Subcutaneous abdominal adipose tissue (tissue), 5 donors: ENCODE data around the gene NXN.

Experiments used
- H3K27ac ChIP-seq: one replicate; pipeline ENCODE4 v1.7.0; 2013; ENCODE audit warnings: low read depth, mild to moderate bottlenecking, inconsistent platforms, low read length, moderate library complexity
- H3K27me3 ChIP-seq, 5 donors: one replicate each; pipeline ENCODE4 v1.7.0; 2013; ENCODE audit warnings: low read length in 5 of 5, inconsistent platforms in 1 of 5; ENCODE audit not compliant: control insufficient read depth in 5 of 5, insufficient read depth in 4 of 5
- H3K36me3 ChIP-seq, 5 donors: one replicate each; pipeline ENCODE4 v1.7.0; 2013; ENCODE audit warnings: low read length in 5 of 5; ENCODE audit not compliant: control insufficient read depth in 5 of 5, insufficient read depth in 5 of 5
- H3K4me1 ChIP-seq, 5 donors: one replicate each; pipeline ENCODE4 v1.7.0; 2013; ENCODE audit warnings: low read length in 5 of 5, mild to moderate bottlenecking in 3 of 5, moderate library complexity in 1 of 5; ENCODE audit not compliant: control insufficient read depth in 5 of 5, insufficient read depth in 5 of 5
- H3K4me3 ChIP-seq, 5 donors: one replicate each; pipeline ENCODE4 v1.7.0; 2013; ENCODE audit warnings: low read length in 5 of 5, low read depth in 1 of 5
- H3K9ac ChIP-seq, 5 donors: one replicate each; pipeline ENCODE4 v1.7.0; 2013; ENCODE audit warnings: low read length in 5 of 5, mild to moderate bottlenecking in 4 of 5, moderate library complexity in 3 of 5
- H3K9me3 ChIP-seq, 5 donors: one replicate each; pipeline ENCODE4 v1.7.0; 2013; ENCODE audit warnings: low read length in 5 of 5; ENCODE audit not compliant: control insufficient read depth in 5 of 5
- donor health status: healthy.
- donor health status: healthy.
- donor health status: healthy.
- donor health status: healthy.
- donor health status: healthy.

Gene NXN

GRCh38 chr17:1013729-1014090 lies 34.1 kb upstream of the NXN start:
- Histone ChIP-seq H3K27me3 (no peaks in the 10 kb centered on the region), H3K36me3 (peaks cover 0 to 51% (median 33%) of the 10 kb centered on the region in 5 donors), H3K27ac (no peak overlapping the region), H3K4me3 (no peak overlapping the region), H3K4me1 (peaks cover 0 to 14% (median 13%) of the 10 kb centered on the region in 5 donors), H3K9ac (no peak overlapping the region), H3K9me3 (no peaks in the 10 kb centered on the region)

GRCh38 chr17:1012823-1013728 lies 33.5 kb upstream of the NXN start:
- Histone ChIP-seq H3K27ac (no peak overlapping the region), H3K4me3 (no peak overlapping the region), H3K9me3 (no peaks in the 10 kb centered on the region), H3K9ac (no peak overlapping the region), H3K4me1 (peaks cover 4 to 21% (median 19%) of the 10 kb centered on the region in 5 donors), H3K27me3 (no peaks in the 10 kb centered on the region), H3K36me3 (peaks cover 0 to 52% (median 35%) of the 10 kb centered on the region in 5 donors)

- H3K36me3 ChIP-seq: peaks cover 0 to 61% (median 39%) of the 10 kb centered on the region in 5 donors
- no peaks in the 10 kb centered on the region for H3K27me3 ChIP-seq
- no peak overlapping the region for H3K9ac ChIP-seq
- H3K9me3 ChIP-seq: no peaks in the 10 kb centered on the region
- peaks cover 4 to 31% (median 30%) of the 10 kb centered on the region in 5 donors for H3K4me1 ChIP-seq
- H3K27ac ChIP-seq: no peak overlapping the region
- H3K4me3 ChIP-seq: no peak overlapping the region
These were observed 32.5 kb upstream of the NXN start for GRCh38 chr17:1011760-1012735.

DNA sequence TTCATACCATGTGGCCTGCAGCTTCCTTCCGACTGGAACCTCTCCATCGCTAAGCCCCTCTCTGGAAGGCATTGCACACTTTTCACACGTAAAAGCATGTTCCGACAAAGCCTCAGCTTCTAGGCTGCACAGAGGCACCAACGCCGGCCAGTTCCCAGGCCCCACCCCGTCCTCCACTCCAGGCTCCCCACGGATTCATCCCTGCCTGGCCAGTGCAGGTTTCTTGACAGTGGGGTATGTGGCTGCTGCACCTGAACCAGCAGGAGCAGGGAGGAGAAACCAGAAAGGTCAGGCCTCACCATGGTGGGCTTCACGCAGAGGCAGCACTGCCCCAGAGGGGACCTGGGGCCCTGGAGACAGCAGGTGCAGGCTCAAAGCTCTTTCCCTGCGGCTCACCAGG lies 31.6 kb upstream of the NXN start:
- H3K27me3 ChIP-seq: no peaks in the 10 kb centered on the region
- H3K27ac ChIP-seq: no peak overlapping the region
- H3K9ac ChIP-seq: no peak overlapping the region
- H3K4me3 ChIP-seq: no peak overlapping the region
- peaks cover 0 to 63% (median 38%) of the 10 kb centered on the region in 5 donors for H3K36me3 ChIP-seq
- H3K4me1 ChIP-seq: peaks cover 8 to 37% (median 35%) of the 10 kb centered on the region in 5 donors
- no peaks in the 10 kb centered on the region for H3K9me3 ChIP-seq

GRCh38 chr17:1010586-1010985 lies 31.0 kb upstream of the NXN start:
- Histone ChIP-seq H3K4me1 (peaks cover 9 to 43% (median 40%) of the 10 kb centered on the region in 5 donors), H3K36me3 (peaks cover 0 to 69% (median 40%) of the 10 kb centered on the region in 5 donors), H3K9ac (no peak overlapping the region), H3K4me3 (no peak overlapping the region), H3K9me3 (no peaks in the 10 kb centered on the region), H3K27me3 (no peaks in the 10 kb centered on the region), H3K27ac (no peak overlapping the region)

DNA sequence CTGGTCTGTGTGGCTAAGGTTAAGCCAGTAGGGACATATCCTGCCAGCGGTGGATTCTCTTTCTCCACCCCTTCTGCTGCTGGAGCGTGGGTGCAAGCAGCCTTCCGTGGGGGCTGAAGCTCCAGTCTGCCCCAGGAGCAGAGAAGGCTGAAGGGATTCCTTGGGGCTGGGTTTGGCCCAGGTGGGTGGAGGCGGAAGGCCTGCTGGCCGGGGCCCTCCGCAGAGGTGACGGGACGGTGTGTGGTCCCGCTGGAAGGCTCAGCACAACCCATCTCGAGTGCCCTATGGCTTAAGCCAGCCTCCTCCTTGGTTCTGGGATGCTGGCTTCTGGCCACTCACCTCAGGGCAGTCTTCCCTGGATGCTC lies 30.5 kb upstream of the NXN start:
- Histone ChIP-seq H3K4me1 (peaks cover 12 to 48% (median 45%) of the 10 kb centered on the region in 5 donors), H3K9ac (no peak overlapping the region), H3K4me3 (no peak overlapping the region), H3K36me3 (peaks cover 0 to 74% (median 40%) of the 10 kb centered on the region in 5 donors), H3K27me3 (no peaks in the 10 kb centered on the region), H3K9me3 (no peaks in the 10 kb centered on the region), H3K27ac (no peak overlapping the region)

GRCh38 chr17:1009229-1010085 lies 29.9 kb upstream of the NXN start:
- H3K4me3 ChIP-seq: no peak overlapping the region
- no peaks in the 10 kb centered on the region for H3K27me3 ChIP-seq
- H3K36me3 ChIP-seq: peaks cover 0 to 80% (median 42%) of the 10 kb centered on the region in 5 donors
- H3K9ac ChIP-seq: no peak overlapping the region
- H3K4me1 ChIP-seq: peaks cover 14 to 54% (median 48%) of the 10 kb centered on the region in 5 donors
- H3K27ac ChIP-seq: no peak overlapping the region
- no peaks in the 10 kb centered on the region for H3K9me3 ChIP-seq

DNA sequence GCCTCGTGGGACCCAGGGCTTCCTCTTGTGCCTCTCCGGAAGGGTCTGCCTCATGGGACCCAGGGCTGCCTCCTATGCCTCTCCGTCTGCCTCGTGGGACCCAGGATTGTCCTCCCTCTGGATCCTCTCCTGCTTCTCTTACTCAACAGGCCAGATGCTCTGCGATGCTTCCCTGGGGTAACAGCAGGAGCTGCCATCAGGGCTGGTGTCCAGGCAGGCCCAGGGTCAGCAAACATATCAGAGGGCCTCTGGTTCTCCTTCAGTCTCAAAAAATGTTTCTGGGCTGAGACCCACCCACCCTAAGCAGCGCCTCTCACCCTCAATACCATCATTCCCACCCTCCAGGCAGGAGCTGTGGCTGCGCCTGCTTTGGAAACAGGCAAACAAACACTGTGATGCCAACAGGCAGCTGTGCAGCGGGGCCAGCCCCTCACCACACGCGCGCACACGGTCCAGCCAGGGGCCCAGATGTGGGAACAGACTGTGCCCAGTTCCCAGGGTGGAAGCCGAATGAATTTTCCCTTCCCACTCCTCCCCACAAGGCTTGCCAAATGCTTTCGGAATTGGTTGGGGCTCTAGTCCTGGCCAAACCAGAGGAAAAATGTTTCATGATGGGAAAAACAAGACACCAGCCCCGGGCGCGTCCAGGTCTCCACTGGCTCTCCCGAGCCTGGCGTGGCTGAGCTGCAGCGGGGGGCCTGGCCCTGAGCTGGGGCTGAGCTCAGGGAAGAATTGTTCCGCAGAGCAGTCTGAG lies 28.6 kb upstream of the NXN start:
- H3K9me3 ChIP-seq: no peaks in the 10 kb centered on the region
- peak overlapping the region in 1 of 5 donors; percentile 18 for H3K4me3 ChIP-seq
- peak overlapping the region; percentile 39 for H3K27ac ChIP-seq
- H3K4me1 ChIP-seq: peaks cover 17 to 66% (median 60%) of the 10 kb centered on the region in 5 donors
- peaks cover 0 to 89% (median 50%) of the 10 kb centered on the region in 5 donors for H3K36me3 ChIP-seq
- H3K9ac ChIP-seq: peak overlapping the region in 3 of 5 donors; percentile 4 to 35 (median 28)
- no peaks in the 10 kb centered on the region for H3K27me3 ChIP-seq
